Right renal cortex interstitium (tissue), 3 donors: Measurements from ENCODE around the gene NAA25. TPM values are rescaled to one million over a fixed set of nuclear protein-coding genes. Genes with fewer than 3 reads are reported as not detected.
"Not testable (repeated sequence)": the region's sequence is repeated elsewhere in the genome, so short reads cannot be mapped to it uniquely, and the experiment has no call there.

Source experiments
- DNase-seq, 3 donors: peaks; one replicate each; pipeline ENCODE4 v3.0.0-alpha.2; 2013; ENCODE audit warnings: low read depth in 3 of 3, low spot score in 2 of 3
- polyA plus RNA-seq, 3 donors: library from polyadenylated mRNA; unstranded; fragments of 120-200 nt; gene quantifications; one replicate each; pipeline ENCODE4 v1.2.1, GENCODE V29; 2013; ENCODE audit not compliant: insufficient read length in 3 of 3

The NAA25 gene
- polyA plus RNA-seq, 3 donors, result 18.7 to 20.6 (median 20.2) TPM

DNA sequence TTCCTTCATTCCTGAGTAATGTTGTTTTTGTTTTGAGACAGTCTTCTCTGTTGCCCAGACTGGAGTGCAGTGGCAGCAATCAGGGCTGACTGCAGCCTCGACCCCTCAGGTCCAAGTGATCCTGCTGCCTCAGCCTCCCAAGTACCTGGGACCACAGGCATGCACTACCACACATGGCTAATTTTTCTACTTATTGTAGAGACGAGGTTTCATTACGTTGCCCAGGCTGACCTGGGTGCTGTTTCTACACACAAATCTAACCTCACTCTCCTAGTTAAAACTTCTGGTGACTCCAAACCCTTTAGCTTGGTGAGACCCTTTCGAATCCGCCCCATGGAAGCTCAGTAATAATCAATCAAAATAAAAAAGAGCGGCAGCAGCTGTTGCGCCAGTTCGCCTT is 96.9 kb downstream of the NAA25 start:
- no peak for DNase-seq

GRCh38 chr12:112010415-112011344 is 97.9 kb downstream of the NAA25 start:
- DNase-seq, result no peak

GRCh38 chr12:112009596-112009995 is 99.0 kb downstream of the NAA25 start:
- DNase-seq, result not testable (repeated sequence)

GRCh38 chr12:112008918-112009317 is 99.7 kb downstream of the NAA25 start:
- DNase-seq, result no peak

DNA sequence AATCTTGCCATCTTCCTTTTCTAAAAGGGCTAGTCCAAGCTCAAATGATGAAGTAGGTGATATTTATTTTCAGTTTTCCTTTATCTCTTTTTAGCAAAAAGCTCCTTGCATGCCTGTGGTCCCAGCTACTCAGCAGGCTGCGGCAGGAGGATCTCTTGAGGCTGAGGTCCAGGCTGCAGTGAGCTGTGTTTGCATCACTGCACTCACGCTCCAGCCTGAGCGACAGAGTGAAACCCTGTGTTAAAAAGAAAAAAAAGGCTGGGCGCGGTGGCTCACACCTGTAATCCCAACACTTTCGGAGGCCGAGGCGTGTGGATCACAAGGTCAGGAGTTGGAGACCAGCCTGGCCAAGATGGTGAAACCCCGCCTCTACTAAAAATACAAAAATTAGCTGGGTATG is 100.6 kb downstream of the NAA25 start:
- DNase-seq, result no peak

DNA sequence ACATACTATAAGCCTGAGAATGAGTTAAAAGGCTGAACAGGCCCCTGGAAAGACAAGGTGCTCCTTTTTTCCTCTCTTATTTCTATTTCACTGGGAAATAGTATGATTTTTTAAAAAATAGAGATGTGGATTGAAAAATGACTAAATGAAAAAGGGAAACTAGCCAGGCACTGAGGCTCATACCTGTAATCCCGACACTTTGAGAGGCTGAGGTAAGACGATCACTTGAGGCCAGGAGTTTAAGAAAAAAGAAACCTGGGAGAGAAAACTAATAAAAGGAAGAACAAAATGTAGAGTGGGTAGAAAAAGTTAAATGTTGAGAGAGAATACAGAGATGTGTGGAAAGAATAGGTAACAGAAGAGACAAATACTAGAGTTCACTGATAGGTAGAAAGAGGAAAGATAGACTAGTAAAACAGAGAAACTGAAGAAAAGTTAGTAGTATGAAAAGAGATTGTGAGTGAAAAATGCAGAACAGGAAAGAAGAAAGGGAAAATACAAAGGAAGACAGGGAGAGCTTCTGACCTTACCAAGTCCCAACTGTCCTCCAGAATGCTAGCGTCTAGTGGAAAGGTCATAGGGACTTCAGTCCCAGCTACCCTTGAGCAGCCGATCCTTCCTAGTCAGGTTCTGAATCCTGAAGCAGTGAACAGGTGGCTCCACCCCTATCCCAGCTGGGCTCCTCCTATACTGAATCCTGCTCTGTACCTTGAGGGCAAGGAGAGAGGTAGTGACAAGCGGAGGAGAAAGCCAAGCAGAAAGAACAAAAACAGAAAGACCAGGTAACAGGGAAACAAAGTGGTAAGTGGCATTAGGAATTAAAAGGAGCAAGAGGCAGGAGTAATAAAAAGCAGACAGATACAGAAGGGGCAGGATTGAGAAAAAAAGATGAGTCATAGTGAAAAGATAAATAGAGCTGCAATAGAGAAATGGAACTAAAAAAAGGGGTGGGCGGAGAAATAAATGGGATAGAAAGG is 102.9 kb downstream of the NAA25 start:
- no peak for DNase-seq

GRCh38 chr12:112004041-112004440 is 104.5 kb downstream of the NAA25 start:
- DNase-seq, result no peak

- no peak for DNase-seq
Measured at GRCh38 chr12:112001576-112001975, 107.0 kb downstream of the NAA25 start.

GRCh38 chr12:112000820-112001219 is 107.8 kb downstream of the NAA25 start:
- no peak for DNase-seq

- not testable (repeated sequence) for DNase-seq
Measured at GRCh38 chr12:111999129-111999528, 109.5 kb downstream of the NAA25 start.

DNA sequence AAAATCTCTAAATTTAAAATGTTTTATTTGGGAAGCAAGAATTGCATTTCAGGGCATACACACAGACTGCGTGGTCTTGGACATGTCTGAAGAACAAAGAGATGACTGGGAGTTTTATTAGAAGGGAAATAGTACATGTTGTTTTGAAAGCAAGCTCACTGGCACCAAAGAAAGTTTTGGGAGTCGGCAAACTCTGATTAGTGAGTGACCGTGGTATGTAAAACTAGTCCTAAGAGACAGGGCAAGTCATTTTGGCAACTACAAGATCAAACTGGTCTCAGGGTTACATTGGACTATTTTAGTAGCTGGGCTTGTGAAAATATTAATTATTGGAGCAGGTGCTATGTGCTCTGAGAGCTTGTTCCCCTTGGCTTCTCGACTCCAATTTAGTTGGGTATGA is 110.6 kb downstream of the NAA25 start:
- DNase-seq, result no peak

DNA sequence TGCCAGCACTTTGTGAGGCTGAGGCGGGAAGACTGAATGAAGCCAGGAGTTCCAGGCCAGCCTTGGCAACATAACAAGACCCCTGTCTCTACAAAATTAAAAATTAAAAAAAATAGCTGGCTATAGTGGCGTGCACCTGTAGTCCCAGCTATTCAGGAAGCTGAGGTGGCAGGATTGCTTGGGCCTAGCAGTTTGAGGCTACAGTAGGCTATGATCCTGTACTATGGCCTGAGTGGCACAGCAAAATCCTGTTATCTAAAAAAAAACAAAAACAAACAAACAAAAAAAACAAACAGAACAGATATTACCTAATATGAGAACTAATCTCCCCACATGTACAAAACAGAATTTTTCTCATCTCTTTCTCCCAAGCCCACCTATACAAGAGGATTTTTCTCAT is 111.3 kb downstream of the NAA25 start:
- no peak for DNase-seq

DNA sequence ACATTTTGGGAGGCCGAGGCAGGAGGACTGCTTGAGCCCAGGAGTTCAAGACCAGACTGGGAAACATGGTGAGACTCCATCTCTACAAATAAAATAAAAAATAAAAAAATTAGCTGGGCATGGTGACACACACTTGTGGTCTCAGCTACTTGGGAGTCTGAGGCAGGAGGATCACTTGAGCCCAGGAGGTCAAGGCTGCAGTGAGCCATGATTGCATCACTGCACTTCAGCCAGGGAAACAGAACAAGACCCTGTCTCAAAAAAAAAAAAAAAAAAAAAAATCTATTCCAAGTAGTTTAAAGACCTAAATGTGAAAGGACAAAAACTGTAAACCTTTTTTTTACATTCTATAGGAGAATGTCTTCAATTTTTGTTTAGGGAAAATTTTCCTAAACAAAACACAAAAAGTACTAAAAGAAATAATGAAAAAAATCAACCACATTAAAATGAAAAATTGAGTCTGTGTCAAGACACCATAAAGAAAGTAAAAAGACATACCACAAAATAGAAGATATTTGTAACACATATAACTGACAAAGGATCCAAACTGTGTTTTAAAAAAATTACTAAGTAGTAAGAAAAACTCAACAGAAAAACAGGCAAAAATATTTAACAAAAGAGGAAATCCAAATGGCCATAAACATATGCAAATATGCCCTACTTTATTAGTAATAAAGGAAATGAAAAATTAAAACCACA is 112.7 kb downstream of the NAA25 start:
- DNase-seq, result no peak

GRCh38 chr12:111994211-111995111 is 114.1 kb downstream of the NAA25 start:
- not testable (repeated sequence) for DNase-seq

GRCh38 chr12:111993292-111994150 is 115.1 kb downstream of the NAA25 start:
- DNase-seq, result no peak

DNA sequence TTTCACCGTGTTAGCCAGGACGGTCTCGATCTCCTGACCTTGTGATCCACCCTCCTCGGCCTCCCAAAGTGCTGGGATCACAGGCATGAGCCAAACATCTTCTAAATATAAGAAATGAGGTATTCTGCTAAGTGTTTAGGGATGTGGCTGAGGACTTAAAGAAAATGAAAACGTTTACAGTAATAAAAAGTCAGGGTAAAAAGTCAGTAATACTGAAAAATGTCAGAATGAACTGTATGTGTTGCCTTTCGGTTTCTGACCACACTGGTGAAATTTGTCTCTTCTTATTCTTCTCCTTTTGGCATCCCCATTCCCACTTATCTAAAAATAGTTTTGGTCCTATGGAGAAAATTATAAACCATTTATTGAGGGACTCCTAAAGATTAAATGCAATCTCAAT is 116.1 kb downstream of the NAA25 start:
- no peak for DNase-seq

- DNase-seq, result no peak
Measured at GRCh38 chr12:111991946-111992345, 116.6 kb downstream of the NAA25 start.

DNA sequence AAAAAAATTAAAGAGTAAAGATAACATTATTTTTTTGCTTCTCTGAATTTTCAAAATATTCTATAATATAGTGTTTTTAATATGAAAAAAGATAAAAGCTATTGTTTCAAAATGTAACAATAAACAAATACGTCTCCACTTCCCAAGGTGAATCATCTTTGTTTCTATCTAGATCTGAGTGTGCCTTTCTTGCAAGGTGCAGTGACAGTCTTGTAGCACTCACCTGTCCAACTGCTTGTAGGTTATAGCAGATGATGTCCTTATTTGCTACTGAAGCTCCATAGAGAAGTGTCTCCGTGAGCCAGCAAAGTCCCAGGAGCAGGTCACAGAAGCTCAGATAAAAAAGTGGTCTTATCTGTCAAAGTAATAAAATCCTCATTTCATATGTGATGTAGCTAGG is 117.0 kb downstream of the NAA25 start:
- DNase-seq, result no peak

DNA sequence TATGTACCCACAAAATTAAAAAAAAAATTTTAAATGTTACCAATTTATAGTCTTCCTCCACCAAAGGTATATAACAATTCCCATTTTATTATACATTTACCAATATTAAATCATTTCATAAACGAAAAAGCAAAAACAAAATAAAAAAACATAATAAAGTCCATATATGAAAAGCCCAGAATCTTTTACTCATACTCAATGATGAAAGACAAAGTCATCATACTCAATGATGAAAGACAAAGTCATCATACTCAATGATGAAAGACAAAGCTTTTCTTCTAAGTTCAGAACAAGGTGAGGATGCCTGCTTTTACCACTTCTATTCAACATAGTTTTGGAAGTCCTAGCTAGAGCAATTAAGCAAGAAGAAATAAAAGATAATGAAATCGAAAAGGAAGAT is 123.8 kb downstream of the NAA25 start:
- no peak for DNase-seq
